Measurements from ENCODE around the gene TAS1R1.
A peak's percentile ranks its signal among the peaks of the same experiment; 100 is the strongest.

DNA sequence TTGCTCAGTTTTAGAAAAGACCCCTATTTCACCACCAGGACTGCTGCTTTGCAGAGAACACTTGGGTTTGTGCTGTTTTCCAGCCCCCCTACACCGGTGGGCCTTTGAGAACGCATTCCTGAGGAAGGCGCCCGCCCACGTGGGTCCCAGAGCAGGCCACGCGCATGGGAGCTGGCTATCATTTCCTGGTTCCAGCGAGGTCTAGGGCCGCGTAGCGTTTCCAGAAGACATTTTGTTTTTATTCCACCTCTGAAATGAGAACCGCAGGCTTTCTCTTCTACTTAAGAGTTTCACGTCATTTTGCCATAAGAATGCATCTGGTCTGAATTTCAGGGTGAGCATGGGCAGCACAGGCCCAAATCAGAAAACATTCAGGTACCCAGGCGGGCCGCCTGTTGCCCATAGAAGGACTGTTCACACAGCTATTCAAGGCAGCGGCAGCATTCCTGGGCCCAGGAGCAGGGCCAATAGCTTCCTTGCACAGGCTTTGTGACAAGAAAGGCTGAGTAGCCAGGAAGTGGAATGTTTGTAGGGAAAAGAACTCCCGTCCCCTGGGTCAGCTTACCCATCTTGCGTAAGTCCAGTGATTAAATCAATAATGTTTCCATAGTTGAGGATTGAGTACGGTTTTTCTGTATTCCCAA is 48.9 kb downstream of the TAS1R1 start:
- TF ChIP-seq CTCF (IDR thresholded peaks at IDR 0.05): peak in 1 of 3 experiments; percentile 16
- TF ChIP-seq POLR2AphosphoS5 (IDR thresholded peaks at IDR 0.05; ENCODE audit: insufficient read depth in 1 of 2, low read depth in 1 of 2): peak; percentile 66 to 73
- no peak for TF ChIP-seq POLR2A (IDR thresholded peaks at IDR 0.05)
